HCT116 (cell line): Measurements from ENCODE around the gene SRGAP1. TPM values are rescaled to one million over a fixed set of nuclear protein-coding genes. Genes with fewer than 3 reads are reported as not detected.

Experiments
- ATAC-seq: fragments of 200-7000 bp; cut with Tn5 transposase; 2 replicates; pipeline ENCODE4 v1.9.1; 2020; ENCODE audit warnings: mild to moderate bottlenecking, moderate library complexity
- BruUV-seq: library from RNA; stranded (reverse); fragments of 400-500 nt; replicated peaks from 2 replicates; lab custom pipeline; 2021; lab: Mats Ljungman, UMichigan
- CTCF ChIA-PET: fragments of 300-600 bp; sonication (Branson Sonifier 250); formaldehyde crosslinking; loops from one replicate; lab custom pipeline; 2021; ENCODE audit warnings: antibody characterized with exemption; lab: Charles Lee
- POLR2A ChIA-PET: fragments of 300-600, 350-600 bp; sonication (Branson Sonifier 250); formaldehyde crosslinking; loops from one replicate; lab custom pipeline; 2021; ENCODE audit warnings: antibody characterized with exemption; lab: Charles Lee
- RAD21 ChIA-PET, 2 experiments: fragments of 300-600 bp; sonication (Branson Sonifier 250); formaldehyde crosslinking; loops; one replicate each; lab custom pipeline; 2023; ENCODE audit warnings: low total read pairs in 2 of 2; ENCODE audit not compliant: uncharacterized antibody in 2 of 2, unreplicated experiment in 2 of 2, low non-redundant PET in 1 of 2; lab: Charles Lee
- DNase-seq: peaks from one replicate; pipeline ENCODE4 v3.0.0-alpha.2; 2010; ENCODE audit warnings: low read depth, low spot score
- H2AFZ ChIP-seq: fragments of 200-600 bp; shearing (Covaris generic), sonication (generic); 2 replicates; pipeline ENCODE4 v1.6.1; 2017; ENCODE audit warnings: low read depth, mixed run types, mixed read lengths, antibody characterized with exemption, low read length; ENCODE audit not compliant: poor library complexity, severe bottlenecking
- H3K27ac ChIP-seq: 2 replicates; pipeline ENCODE4 v1.5.1; 2012; ENCODE audit warnings: low read depth, low read length
- H3K27me3 ChIP-seq: fragments of 200-600 bp; sonication (generic); 2 replicates; pipeline ENCODE4 v1.6.1; 2016; ENCODE audit warnings: mixed run types, low read length, mixed read lengths; ENCODE audit not compliant: insufficient read depth
- H3K36me3 ChIP-seq, 2 experiments: fragments of 200-500 bp in 1 of 2; fragments of 200-600 bp in 1 of 2; sonication (Bioruptor generic) in 1 of 2; sonication (generic) in 1 of 2; 2 replicates each; pipeline versions ENCODE4 v1.5.1 to v1.6.1; 2014 to 2016; ENCODE audit warnings: low read length in 2 of 2, inconsistent platforms in 1 of 2, mixed read lengths in 1 of 2, mixed run types in 1 of 2; ENCODE audit not compliant: insufficient read depth in 2 of 2, control insufficient read depth in 1 of 2
- H3K4me1 ChIP-seq, 2 experiments: fragments of 200-600 bp in 1 of 2; sonication (generic) in 1 of 2; 2 replicates each; pipeline versions ENCODE4 v1.5.1 to v1.6.1; 2012 to 2017; ENCODE audit warnings: low read length in 2 of 2, inconsistent platforms in 1 of 2, mild to moderate bottlenecking in 1 of 2, mixed read lengths in 1 of 2, mixed run types in 1 of 2, moderate library complexity in 1 of 2; ENCODE audit not compliant: insufficient read depth in 2 of 2, control insufficient read depth in 1 of 2
- H3K4me2 ChIP-seq: fragments of 200-600 bp; sonication (generic); 2 replicates; pipeline ENCODE4 v1.6.1; 2017; ENCODE audit warnings: mixed run types, low read length, mixed read lengths
- H3K4me3 ChIP-seq, 2 experiments: fragments of 200-600 bp in 1 of 2; sonication (generic) in 1 of 2; replicated peaks in 1 of 2; 2 replicates each; pipeline ENCODE4 v1.5.1; 2011 to 2016; ENCODE audit warnings: low read length in 2 of 2, control low read depth in 1 of 2, low read depth in 1 of 2, mild to moderate bottlenecking in 1 of 2, mixed read lengths in 1 of 2, mixed run types in 1 of 2
- H3K79me2 ChIP-seq: fragments of 200-600 bp; sonication (generic); 2 replicates; pipeline ENCODE4 v1.6.1; 2017; ENCODE audit warnings: mild to moderate bottlenecking, mixed run types, low read length, moderate library complexity, mixed read lengths; ENCODE audit not compliant: insufficient read depth
- H3K9ac ChIP-seq: fragments of 200-600 bp; sonication (generic); 2 replicates; pipeline ENCODE4 v1.6.1; 2016; ENCODE audit warnings: low read length, mixed read lengths
- H3K9me2 ChIP-seq: fragments of 200-600 bp; sonication (generic), shearing (Covaris generic); 2 replicates; pipeline ENCODE4 v1.6.1; 2017; ENCODE audit warnings: mixed run types, mild to moderate bottlenecking, moderate library complexity; ENCODE audit not compliant: insufficient read depth
- H3K9me3 ChIP-seq, 2 experiments: fragments of 200-500 bp in 1 of 2; fragments of 200-600 bp in 1 of 2; sonication (Bioruptor generic) in 1 of 2; sonication (generic) in 1 of 2; 2 replicates each; pipeline ENCODE4 v1.6.1; 2014 to 2017; ENCODE audit warnings: low read length in 2 of 2, mixed read lengths in 2 of 2, inconsistent platforms in 1 of 2, low read depth in 1 of 2, mild to moderate bottlenecking in 1 of 2, mixed run types in 1 of 2, moderate library complexity in 1 of 2; ENCODE audit not compliant: control insufficient read depth in 1 of 2, insufficient read depth in 1 of 2
- H4K20me1 ChIP-seq: fragments of 200-600 bp; sonication (generic), shearing (Covaris generic); 2 replicates; pipeline ENCODE4 v1.6.1; 2017; ENCODE audit warnings: mixed run types, mild to moderate bottlenecking, moderate library complexity; ENCODE audit not compliant: insufficient read depth
- ATF3 ChIP-seq: IDR thresholded peaks from 2 replicates; pipeline ENCODE4 v1.6.1; 2012
- CBX3 ChIP-seq: IDR thresholded peaks from 2 replicates; pipeline ENCODE4 v1.6.1; 2012; ENCODE audit warnings: low read depth
- CEBPB ChIP-seq: IDR thresholded peaks from 2 replicates; pipeline ENCODE4 v1.6.1; 2012; ENCODE audit warnings: low read depth
- EGR1 ChIP-seq: IDR thresholded peaks from 2 replicates; pipeline ENCODE4 v1.6.1; 2012; ENCODE audit warnings: low read depth
- ELF1 ChIP-seq: IDR thresholded peaks from 2 replicates; pipeline ENCODE4 v1.6.1; 2012; ENCODE audit warnings: low read depth, borderline replicate concordance
- EZH2 ChIP-seq: fragments of 200-600 bp; sonication (generic); IDR thresholded peaks from 2 replicates; pipeline ENCODE4 v1.6.1; 2017; ENCODE audit warnings: antibody characterized with exemption, mixed run types
- FOSL1 ChIP-seq: IDR thresholded peaks from 2 replicates; pipeline ENCODE4 v1.6.1; 2012; ENCODE audit warnings: low read depth
- POLR2A ChIP-seq: IDR thresholded peaks from 2 replicates; pipeline ENCODE4 v1.7.0; 2011; ENCODE audit warnings: borderline replicate concordance; ENCODE audit not compliant: insufficient read depth, insufficient read length; ENCODE audit errors: extremely low read depth
- RAD21 ChIP-seq: IDR thresholded peaks from 2 replicates; pipeline ENCODE4 v1.6.1; 2012; ENCODE audit warnings: low read depth, mild to moderate bottlenecking
- SIN3A ChIP-seq: IDR thresholded peaks from 2 replicates; pipeline ENCODE4 v1.6.1; 2012; ENCODE audit warnings: low read depth
- SP1 ChIP-seq: IDR thresholded peaks from 2 replicates; pipeline ENCODE4 v1.6.1; 2012; ENCODE audit warnings: low read depth
- TCF7L2 ChIP-seq: IDR thresholded peaks from 2 replicates; pipeline ENCODE4 v1.7.0; 2011; ENCODE audit warnings: borderline replicate concordance, inconsistent platforms; ENCODE audit not compliant: insufficient read depth, insufficient read length; ENCODE audit errors: extremely low read depth
- YY1 ChIP-seq: IDR thresholded peaks from 2 replicates; pipeline ENCODE4 v1.6.1; 2011; ENCODE audit warnings: low read length, low read depth, moderate library complexity, mild to moderate bottlenecking; ENCODE audit not compliant: insufficient replicate concordance; ENCODE audit errors: extremely low read depth
- ZBTB33 ChIP-seq: IDR thresholded peaks from 2 replicates; pipeline ENCODE4 v1.6.1; 2011; ENCODE audit warnings: mild to moderate bottlenecking, low read length, moderate library complexity; ENCODE audit not compliant: insufficient replicate concordance; ENCODE audit errors: extremely low read depth
- intact Hi-C: fragments of 100-400 bp; cut with micrococcal nuclease; formaldehyde crosslinking; loops from 2 replicates; pipeline ENCODE4 v1.10.0; 2022
- total RNA-seq: library from RNA; stranded (reverse); gene quantifications from one replicate; pipeline ENCODE4 v1.2.1, GENCODE V29; 2021; ENCODE audit not compliant: unreplicated experiment
- TF ChIP-seq, protein P1 (sequence below): IDR thresholded peaks from 2 replicates; pipeline ENCODE4 v1.6.1; 2012

The SRGAP1 gene
- total RNA-seq, 1 experiment from 2014 or later, result 16.6 TPM

DNA sequence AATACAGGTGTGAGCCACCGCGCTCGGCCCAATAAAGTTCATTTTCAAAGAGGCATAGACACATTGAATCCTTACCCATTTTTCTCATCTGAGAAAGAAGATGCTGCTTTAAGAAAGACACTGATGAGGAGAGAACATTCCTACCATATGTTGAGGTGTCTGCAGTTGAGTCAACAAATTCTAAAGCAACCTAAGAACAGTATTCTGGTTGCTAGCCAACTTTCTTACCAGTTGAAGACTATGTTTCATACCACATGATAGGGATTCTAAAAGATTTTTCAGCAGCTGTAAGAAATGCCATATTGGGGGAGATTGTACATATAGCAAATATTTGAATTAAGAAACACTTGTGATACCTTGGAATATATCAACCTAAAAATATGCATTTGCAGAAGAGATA is 160.1 kb downstream of the SRGAP1 start:
- Histone ChIP-seq H4K20me1 (no peaks in the 10 kb centered on the region), H3K9me3 (no peaks in the 10 kb centered on the region), H3K79me2 (no peaks in the 10 kb centered on the region), H3K4me1 (peaks cover 0 to 9% of the 10 kb centered on the region in 2 experiments; a peak in 2 of 4 replicates), H2AFZ (no peak overlapping the region), H3K27me3 (no peaks in the 10 kb centered on the region), H3K4me3 (no peak overlapping the region)
- no TSS peak for BruUV-seq
- RAD21 ChIA-PET, result no interaction called here
- TF ChIP-seq, protein P1, sequence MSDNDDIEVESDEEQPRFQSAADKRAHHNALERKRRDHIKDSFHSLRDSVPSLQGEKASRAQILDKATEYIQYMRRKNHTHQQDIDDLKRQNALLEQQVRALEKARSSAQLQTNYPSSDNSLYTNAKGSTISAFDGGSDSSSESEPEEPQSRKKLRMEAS, result no peak
- TF ChIP-seq TCF7L2, result no peak
- TF ChIP-seq, all 23 proteins: peak for 0
- intact Hi-C loops, result no loop called here
- no peak for ATAC-seq
- Histone ChIP-seq H3K9ac (no peak overlapping the region), H3K4me2 (no peak overlapping the region), H3K9me2 (no peaks in the 10 kb centered on the region), H3K27ac (no peak overlapping the region), H3K36me3 (no peaks in the 10 kb centered on the region)
- ChIA-PET CTCF (no interaction called here), POLR2A (no interaction called here)
- no peak for DNase-seq

- CTCF ChIA-PET, result no interaction called here
- ATAC-seq (no peak), DNase-seq (no peak)
- H3K9ac ChIP-seq, result no peak overlapping the region
- no peak overlapping the region for H3K4me2 ChIP-seq
- no TSS peak for BruUV-seq
- H3K36me3 ChIP-seq, result no peaks in the 10 kb centered on the region
- no peaks in the 10 kb centered on the region for H3K27me3 ChIP-seq
- TF ChIP-seq FOSL1, result no peak
- TF ChIP-seq CEBPB, result no peak
- TF ChIP-seq SP1, result no peak
- TF ChIP-seq ZBTB33, result no peak
- no peak for TF ChIP-seq ELF1
- TF ChIP-seq SIN3A, result no peak
- no peak for TF ChIP-seq POLR2A
- no peak for TF ChIP-seq EZH2
- TF ChIP-seq, protein P1, result no peak
- TF ChIP-seq EGR1, result no peak
- TF ChIP-seq RAD21, result no peak
- no peak for TF ChIP-seq CBX3
- no peak for TF ChIP-seq YY1
- TF ChIP-seq ATF3, result no peak
- no peak overlapping the region for H2AFZ ChIP-seq
- H3K9me2 ChIP-seq, result no peaks in the 10 kb centered on the region
- intact Hi-C loops, result no loop called here
- peaks cover 0 to 18% of the 10 kb centered on the region in 2 experiments; a peak in 2 of 4 replicates for H3K4me1 ChIP-seq
- no peaks in the 10 kb centered on the region for H4K20me1 ChIP-seq
- H3K9me3 ChIP-seq, result no peaks in the 10 kb centered on the region
- H3K79me2 ChIP-seq, result no peaks in the 10 kb centered on the region
- RAD21 ChIA-PET, result no interaction called here
- H3K4me3 ChIP-seq, result no peak overlapping the region
- POLR2A ChIA-PET, result no interaction called here
- no peak overlapping the region for H3K27ac ChIP-seq
Measured at GRCh38 chr12:64006211-64006825, 161.8 kb downstream of the SRGAP1 start.
